GM19023 (cell line): Measurements from ENCODE around the gene RNF151.

Source experiments
- ATAC-seq: cut with Tn5 transposase; IDR thresholded peaks from one replicate; pipeline ENCODE4 v1.9.1; 2021; ENCODE audit warnings: mild to moderate bottlenecking, moderate library complexity; ENCODE audit not compliant: unreplicated experiment

RNF151 gene

GRCh38 chr16:1990351-1991134 is 23.9 kb downstream of the RNF151 start:
- ATAC-seq = no peak

- ATAC-seq = no peak
Observed at GRCh38 chr16:1991135-1991551, 24.5 kb downstream of the RNF151 start.

DNA sequence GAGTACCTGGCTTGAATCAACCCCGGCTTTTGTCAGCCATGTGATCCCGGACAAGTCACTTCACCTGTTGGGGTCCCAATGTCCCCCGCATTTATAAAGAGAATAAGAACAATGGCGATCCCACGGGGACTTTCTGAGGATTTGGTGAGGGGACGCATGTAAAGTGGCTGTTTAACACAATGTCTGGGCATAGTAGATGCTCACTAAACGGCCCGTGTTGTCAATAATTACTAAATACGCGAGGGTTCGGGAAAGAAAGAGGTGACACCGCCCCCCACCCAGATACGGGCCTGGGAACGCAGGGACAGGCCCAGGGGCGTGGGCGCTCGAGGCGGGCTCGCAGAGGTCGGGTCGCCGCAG is 24.9 kb downstream of the RNF151 start:
- no peak for ATAC-seq

- peak; percentile 51 for ATAC-seq
Observed at GRCh38 chr16:1991948-1992703, 25.5 kb downstream of the RNF151 start.

GRCh38 chr16:1992704-1993317 is 26.2 kb downstream of the RNF151 start:
- ATAC-seq = no peak

DNA sequence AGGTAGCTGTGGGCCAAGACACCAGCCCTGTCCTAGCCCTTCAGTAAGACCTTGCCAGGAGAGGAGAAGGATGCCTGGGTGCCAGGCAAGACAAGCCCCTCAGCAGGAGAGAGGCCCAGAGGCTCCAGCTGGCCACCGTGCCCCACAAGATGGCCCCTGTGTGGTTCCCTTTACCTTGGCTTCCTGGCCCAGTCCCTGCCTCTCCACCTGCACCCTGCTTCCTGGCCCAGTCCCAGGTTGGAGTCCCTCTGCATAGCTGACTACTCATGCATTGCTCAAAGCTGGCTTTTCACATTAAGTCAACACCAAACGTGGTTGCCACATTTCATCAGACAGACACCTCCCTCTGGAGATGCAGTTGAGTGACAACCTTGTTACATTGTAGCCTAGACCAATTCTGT is 27.1 kb downstream of the RNF151 start:
- no peak for ATAC-seq

DNA sequence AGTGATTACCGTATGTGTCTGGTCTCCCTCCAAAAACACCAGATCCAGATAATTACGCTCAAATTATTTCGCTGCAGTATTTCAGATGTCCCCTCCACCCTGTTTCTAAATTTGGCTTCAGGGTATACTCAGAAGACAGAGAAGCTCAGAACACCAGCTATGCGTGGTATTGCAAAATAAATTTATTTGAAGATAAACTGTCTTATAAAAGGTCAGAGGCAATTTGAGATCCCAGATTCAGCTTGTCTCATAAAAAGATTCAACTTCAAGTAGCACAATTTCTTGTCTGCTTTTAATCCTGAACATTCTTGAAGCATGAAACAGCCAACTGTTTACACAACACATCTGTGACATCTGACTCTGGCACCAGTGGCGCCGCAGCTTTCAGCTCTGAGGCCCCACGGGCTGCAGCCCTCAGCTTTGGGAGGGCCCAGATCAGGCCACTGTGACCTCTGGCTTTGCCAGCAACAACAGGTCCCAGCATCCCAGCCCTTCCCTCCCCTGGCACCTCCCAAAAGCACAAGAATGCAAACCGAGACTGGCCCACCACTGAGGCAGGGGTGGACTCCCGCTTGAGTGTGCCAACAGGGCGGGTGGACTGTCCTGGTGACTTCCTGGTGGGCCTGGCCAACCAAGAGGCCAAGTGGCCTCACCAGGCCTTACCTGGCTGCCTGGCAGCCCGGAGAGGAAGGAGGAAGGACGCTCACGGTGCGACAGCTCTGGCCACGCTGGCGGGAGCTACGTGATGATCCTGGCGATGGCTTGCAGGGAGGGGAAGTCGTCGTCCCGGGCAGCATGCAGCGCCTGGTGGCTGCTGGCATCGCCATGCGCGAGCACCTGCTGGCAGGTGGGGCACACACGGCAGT is 31.1 kb downstream of the RNF151 start:
- no peak for ATAC-seq

GRCh38 chr16:1998360-1998835 is 31.7 kb downstream of the RNF151 start:
- ATAC-seq = no peak

GRCh38 chr16:1998852-1999801 is 32.5 kb downstream of the RNF151 start:
- ATAC-seq = no peak

DNA sequence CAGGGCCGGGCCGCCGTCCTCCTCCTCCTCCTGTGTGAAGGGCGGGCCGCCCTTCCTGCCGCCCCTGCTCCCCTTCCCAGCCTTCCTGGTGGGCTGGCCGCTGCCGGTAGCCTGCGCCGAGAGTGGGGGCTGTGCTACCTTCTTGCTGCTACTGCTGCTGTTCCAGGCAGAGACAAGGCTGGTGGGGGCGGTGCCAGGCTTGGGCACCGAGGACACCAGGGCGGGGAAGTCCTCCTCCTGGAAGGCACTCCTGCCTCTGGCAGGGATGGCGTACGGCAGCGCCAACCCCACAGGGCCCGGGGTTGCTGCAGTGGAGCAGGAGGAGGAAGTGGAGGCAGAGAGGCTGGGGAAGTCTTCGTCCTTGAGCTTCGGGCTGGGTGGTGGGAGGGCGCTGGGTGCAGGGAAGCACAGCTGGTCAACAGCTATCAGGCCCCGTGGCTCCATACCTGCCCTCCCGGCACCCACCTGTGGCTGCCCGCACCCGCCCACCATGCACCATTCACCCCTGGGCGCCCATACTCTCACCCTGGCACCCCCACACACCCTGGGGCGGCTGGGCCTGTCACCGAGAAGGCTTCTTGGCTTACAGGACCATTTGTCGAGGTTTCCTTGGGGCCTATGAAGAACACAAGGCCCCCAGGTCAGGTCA is 33.3 kb downstream of the RNF151 start:
- no peak for ATAC-seq

DNA sequence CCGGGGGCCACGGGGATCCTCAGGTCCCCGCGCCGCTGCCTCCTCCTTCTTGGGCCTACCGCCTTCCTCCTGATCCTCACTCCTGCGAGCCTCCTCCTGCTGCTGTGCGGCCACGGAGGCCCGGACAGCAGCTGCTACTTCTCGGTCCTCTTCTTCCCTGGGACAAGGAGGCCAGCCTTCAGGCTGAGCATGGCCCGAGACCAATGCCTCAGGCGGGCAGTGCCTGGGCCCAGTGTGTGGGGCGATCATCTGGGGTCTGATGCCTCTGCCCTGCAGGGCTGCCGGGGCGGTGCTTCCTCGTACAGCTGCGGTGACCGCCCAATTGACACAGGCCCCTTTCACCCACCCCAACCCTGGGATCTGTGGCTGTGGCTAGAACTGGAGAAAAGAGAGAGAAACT is 34.4 kb downstream of the RNF151 start:
- no peak for ATAC-seq

DNA sequence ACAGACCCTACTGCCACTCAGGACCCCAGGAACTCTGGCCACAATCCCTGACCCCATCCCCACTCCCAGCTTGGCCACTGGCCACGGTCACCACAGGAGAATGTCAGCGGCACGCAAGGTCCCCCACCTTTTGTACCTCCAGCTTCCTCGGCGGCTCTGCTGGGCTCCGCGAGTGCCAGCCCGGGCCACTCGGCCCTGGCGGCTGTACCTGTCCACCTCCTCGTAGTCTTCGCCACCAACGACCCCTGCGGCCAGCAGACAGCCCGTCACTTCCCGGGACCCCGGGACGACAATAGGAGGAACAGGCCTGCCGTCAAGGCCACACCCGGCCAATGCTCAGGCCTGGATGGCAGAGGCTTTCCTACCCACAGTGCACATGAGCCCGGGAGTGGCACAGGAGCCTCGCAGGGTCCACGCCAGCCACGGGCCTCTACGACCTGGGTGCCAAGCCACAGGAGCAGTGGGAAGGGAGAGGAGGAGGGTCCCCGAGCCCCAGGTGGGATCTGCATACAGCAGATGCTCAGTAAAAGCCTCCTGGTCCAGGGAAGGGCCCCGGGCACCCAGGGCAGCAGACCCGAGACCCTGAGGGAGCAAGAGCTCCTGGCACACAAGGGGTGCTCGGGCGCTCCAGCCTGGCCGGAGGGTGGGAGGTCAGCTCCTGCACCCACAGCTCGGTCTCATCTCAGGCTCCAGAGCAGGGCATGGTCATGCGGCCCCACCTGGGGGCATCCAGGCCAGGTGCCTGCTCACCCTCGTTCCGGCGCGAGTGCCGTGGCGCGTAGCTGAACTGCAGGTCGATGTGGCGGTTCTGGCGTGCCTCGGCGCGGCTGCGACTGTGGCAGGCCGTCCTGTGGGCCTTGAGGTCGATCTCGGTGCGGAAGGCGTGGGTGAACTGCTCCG is 35.0 kb downstream of the RNF151 start:
- ATAC-seq = no peak

DNA sequence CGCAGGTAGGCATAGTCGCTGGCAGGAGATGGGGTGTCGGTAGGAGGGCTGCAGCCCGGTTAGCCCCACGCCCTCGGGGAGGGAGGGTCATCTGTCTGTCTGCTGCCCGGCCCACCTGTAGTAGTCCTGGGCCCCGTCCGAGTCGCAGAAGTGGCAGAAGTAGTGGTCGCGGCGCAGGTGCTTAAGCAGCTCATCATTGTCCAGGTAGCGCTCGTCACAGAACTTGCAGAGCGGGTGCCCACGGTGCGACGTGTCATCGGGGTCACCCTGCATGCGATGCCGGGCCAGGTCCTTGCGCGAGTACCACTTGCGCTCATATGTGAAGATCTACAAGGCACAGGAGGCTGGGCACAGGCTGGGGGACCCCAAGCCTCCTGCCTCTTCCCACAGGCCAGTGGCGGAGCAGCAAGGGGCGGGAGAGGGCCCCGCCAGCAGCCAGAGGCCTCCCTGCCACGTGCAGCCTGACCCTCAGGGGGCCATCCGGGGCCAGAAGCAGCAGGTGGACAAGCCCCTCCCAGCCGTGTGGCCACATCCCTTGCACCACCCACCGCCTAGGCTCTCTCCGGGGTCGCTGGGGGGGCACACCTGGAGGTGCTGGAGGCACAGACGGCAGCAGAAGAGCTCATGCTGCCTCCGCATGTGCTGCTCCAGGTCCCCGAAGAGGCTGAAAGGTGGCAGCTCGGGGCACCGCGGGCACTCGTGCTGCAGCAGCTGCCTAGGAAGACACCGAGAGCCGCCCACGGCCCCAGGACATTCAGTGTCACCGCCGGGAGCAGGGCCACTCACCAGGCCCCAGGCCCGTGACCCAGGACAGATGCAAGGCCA is 36.0 kb downstream of the RNF151 start:
- no peak for ATAC-seq

DNA sequence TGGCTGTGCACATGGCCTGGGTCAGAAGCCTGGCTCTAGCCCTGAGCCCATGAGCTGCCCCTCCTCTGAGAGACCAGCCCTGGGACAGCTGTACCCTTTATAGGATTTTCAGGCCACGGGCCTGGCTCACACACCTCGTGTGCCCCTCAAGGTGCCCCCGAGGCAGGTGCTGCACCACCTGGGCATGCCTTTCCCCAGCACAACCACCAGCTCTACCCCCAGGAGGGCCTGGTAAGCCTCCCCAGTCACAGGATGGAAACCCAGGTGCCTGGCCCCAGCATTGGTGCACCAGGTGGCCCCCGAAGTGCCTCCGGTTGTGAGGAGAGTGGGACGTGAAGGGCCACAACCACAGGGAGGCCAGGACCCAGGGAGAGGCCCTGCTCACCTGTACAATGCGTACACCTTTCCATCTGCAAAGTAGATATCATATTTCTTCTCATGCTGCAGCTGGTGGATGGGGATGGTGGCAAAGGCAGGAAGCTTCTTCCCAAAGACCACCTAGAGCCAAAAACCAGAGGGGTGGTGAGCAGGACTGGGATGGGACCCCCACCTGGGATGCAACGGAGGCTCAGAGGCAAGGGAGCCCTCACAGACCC is 36.7 kb downstream of the RNF151 start:
- no peak for ATAC-seq

DNA sequence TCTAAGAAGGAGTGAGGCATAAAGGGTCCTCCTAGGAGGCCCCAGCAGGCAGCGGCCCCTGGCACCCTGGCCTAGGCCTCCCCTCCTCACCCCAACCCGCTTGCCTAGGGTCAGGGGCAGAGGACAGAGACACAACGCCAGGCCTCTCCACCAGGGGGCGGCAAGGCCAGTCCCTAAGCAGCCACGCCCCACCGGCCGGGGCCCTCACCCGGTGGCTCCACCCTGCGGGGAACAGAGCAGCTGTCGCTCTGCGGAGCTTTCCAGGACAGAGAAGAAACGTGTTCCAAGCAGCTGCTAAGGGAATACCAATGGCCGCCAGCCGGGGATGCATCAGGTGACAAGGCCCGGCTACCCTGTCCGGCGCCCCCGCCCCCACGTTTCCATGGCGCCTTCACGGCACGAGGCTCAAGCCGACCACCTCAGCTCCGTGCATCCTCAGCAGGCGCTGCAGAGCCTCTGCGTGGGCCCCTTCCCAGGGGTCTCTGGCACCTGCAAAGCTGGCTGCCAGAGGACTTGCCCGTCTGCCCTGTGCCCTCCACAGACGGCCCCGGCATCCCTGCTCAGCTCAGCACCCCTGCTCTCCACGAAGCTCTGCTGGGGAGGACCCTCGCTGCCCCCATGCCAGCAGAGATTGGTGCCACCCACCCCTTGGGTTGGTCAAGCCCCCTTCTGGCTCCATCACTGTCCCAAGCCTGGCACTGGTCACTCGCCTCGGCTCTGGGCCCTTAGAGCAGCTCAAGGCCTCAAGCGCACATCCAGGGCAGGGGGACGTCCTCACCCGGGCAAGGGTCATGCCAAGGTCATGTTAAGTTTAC is 37.4 kb downstream of the RNF151 start:
- ATAC-seq = peak; percentile 60
